ENCODE results near the gene ZNF587B.
A peak's percentile ranks its signal among the peaks of the same experiment; 100 is the strongest.
"Not testable (repeated sequence)": the region's sequence is repeated elsewhere in the genome, so short reads cannot be mapped to it uniquely, and the experiment has no call there.

ZNF587B gene

DNA sequence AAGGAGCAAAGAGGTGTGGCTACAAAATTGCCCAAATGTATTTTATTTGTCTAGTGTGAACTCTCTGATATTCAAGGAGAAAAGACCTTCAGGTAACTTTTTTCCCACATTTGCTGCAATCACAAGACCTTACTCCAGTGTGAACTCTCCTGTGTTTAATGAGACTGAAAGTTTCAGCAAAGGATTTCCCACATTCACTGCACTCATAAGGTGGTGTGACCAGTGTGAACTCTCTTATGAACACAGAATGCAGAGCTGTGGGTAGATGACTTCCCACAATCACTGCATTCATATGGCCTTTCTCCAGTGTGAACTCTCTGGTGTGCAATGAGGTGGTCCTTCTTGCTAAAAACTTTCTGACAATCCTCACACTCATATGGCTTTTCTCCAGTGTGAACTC, 42.4 kb downstream of the ZNF587B start:
- DNase-seq: no peak

DNA sequence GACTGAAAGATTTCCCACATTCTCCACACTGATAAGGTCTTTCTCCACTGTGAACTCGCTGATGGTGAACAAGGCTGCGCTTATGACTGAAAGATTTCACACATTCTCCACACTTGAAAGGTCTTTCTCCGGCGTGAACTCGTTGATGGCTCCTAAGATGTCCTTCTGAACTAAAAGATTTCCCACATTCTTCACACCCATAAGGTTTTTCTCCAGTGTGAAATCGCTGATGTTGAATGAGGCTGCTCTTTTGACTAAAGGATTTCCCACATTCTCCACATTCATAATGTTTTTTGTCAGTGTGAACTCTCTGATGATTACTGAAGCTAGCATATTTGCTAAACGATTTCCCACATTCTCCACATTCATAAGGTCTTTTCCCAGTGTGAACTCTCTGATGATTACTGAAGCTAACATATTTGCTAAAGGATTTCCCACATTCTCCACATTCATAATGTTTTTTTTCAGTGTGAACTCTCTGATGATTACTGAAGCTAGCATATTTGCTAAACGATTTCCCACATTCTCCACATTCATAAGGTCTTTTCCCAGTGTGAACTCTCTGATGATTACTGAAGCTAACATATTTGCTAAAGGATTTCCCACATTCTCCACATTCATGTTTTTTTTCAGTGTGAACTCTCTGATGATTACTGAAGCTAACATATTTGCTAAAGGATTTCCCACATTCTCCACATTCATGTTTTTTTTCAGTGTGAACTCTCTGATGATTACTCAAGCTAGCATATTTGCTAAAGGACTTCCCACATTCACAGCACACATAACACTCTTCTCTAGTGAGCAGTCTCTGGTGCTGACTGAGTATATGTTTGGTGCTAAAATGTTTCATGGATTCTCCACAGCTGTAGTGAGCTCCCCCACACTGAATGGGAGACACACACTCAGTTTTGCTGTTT, 44.0 kb downstream of the ZNF587B start:
- not testable (repeated sequence) for DNase-seq

DNA sequence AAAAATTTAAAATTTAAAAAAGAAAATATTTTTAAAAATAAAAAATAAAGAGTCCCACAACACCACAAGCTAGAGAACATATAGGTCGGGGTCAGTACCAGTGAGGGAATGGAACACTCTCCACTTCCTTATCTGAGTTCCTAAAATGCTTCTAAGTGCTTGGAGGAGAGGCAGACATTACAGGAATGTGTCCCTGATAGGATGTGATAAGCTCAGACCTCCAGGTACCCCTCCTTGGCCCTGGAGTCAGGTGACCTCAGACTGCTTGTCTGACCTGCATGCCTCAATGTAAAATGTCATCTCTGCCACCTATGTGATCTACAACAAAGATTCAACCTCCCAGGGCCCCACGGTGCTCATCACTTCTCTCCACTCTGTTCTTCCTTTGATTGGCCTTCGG, 55.9 kb downstream of the ZNF587B start:
- no peak for DNase-seq

DNA sequence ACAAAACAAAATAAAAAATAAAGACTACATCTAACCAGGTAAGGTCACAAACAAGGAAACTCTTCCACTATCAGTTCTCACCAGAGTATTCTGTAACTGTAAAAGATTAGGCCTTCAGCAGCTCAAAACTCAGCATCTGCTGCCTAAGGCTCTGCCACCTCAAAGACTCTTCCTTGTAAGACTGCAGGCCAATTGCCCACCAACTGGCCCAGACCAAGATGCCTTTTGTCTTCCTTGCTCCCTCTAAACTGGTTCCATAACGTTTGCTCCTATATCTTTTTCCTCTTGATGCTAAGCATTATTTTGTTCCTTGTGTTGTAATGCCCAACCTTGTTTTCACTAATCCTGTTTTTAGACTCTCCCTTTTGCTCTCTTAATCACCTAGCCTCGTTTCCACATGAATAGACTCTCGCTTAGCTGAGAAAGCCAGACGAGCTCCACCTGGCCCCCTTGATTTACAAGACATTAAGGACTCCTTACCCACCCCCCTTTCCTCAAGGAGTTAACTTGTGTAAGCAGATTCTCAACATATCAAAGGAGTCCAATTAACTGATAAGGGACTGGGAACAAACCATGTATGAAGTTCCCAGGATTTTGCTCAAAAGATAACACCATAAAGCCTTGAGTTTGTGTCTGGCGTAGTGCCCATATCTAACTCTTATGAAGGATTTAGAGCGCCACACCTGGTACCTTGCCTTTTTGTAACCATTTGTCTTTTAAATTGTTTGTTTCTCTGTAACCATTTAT, 57.3 kb downstream of the ZNF587B start:
- no peak for DNase-seq

DNA sequence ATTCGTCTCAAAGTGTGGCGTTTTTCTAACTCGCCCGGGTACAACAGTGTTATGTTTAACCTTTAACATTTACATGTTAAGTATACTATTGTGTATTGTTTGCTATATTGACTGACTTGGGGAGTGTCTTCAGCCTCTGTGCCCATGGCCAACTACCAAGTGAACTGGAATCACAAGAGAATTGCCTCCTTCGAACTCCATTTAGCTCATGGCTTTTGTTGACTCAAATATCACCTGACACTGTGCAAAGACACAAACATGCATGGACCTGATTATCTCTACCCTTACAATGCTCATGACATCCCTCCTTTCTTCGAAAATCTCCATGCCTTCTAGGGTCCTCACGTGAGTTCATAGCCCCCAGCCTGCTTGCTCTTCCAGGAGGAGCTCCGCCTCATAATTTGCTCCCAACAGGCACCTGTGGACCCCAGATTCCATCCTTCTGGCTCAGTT, 58.0 kb downstream of the ZNF587B start:
- no peak for DNase-seq

- peak; percentile 76 for DNase-seq
These were observed 58.6 kb downstream of the ZNF587B start, which contains the start of gene ZNF814 for GRCh38 chr19:57888560-57889231. TSS of gene ZNF814 (minus strand) at chr19:57889037. CDS start at chr19:57888802, 235 bp downstream.

GRCh38 chr19:57890706-57891105, 60.6 kb downstream of the ZNF587B start:
- DNase-seq: not testable (repeated sequence)

All from central memory CD4-positive, alpha-beta T cell (primary cell).